ENCODE measurements around the gene WDR6.
A peak's percentile ranks its signal among the peaks of the same experiment; 100 is the strongest.

Gene WDR6

DNA sequence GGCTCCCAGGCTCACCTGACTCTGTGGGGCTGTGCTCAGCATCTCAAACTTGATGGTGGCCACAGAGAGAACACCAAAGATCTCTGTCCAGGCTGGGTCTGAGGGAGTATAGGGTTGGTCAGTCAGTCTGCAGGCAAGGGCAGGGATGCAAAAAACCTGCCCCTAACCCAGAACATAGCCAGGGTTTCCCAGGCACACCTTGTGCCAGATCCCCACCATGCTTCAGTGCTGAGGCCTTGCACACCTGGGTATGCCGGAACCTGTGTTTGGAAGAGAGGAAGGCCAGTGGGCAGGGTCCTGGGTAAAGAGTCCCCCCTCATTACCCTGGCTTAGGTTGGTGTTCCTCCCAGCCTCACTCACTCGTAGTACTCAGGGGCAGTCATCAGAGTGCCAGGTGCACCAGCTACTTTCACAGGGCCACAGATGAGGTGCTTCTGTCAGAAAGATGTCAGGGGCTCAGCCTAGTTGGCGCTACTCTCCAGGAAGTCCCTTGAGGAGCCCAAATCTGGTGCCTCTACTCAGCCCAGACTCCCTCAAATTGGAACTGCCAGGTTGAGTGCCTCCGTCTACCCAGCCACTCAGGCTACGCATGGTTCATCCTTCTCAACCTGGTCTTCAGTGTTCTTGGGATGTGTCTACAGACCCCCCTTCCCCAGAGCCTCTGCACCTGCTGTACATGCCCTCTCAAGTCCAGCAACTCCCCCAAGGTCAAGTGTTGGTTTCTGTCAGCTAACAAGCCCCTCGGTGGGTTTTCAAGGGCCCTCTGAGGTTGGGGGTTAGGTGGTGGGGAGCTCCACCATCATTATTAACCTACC, 9.4 kb downstream of the WDR6 start:
- no peak for ATAC-seq (ENCODE audit: insufficient read depth, low read depth)
- Histone ChIP-seq H3K9ac (ENCODE audit: low read depth, low read length) (no peak overlapping the region), H3K4me3 (ENCODE audit: low read depth in 1 of 2, low read length in 2 of 2) (peak overlapping the region in 1 of 2 experiments; percentile 94; a peak in 1 of 4 replicates), H4K20me1 (ENCODE audit: insufficient read depth, low read length) (peaks cover 59% of the 10 kb centered on the region), H3K79me2 (ENCODE audit: insufficient read depth, low read length) (peaks cover 44% of the 10 kb centered on the region), H3K27me3 (ENCODE audit: insufficient read depth, low read length, poor library complexity) (no peaks in the 10 kb centered on the region), H3K4me2 (ENCODE audit: insufficient read depth, low read length) (peak overlapping the region; percentile 95; the same call in 1 of the 2 replicates), H2AFZ (ENCODE audit: low read depth, low read length) (no peak overlapping the region), H3K9me3 (ENCODE audit: insufficient read depth, low read length, severe bottlenecking) (no peaks in the 10 kb centered on the region), H3K36me3 (ENCODE audit: insufficient read depth, low read length) (peaks cover 52% of the 10 kb centered on the region), H3K4me1 (ENCODE audit: insufficient read depth, low read length) (peaks cover 37% of the 10 kb centered on the region), H3K27ac (ENCODE audit: low read length) (no peak overlapping the region)
- DNase-seq: no peak
- TF ChIP-seq, protein P1, sequence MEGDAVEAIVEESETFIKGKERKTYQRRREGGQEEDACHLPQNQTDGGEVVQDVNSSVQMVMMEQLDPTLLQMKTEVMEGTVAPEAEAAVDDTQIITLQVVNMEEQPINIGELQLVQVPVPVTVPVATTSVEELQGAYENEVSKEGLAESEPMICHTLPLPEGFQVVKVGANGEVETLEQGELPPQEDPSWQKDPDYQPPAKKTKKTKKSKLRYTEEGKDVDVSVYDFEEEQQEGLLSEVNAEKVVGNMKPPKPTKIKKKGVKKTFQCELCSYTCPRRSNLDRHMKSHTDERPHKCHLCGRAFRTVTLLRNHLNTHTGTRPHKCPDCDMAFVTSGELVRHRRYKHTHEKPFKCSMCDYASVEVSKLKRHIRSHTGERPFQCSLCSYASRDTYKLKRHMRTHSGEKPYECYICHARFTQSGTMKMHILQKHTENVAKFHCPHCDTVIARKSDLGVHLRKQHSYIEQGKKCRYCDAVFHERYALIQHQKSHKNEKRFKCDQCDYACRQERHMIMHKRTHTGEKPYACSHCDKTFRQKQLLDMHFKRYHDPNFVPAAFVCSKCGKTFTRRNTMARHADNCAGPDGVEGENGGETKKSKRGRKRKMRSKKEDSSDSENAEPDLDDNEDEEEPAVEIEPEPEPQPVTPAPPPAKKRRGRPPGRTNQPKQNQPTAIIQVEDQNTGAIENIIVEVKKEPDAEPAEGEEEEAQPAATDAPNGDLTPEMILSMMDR (IDR thresholded peaks at IDR 0.05; ENCODE audit: borderline replicate concordance, extremely low read depth, low read length, poor library complexity, severe bottlenecking): no peak
- no peak for TF ChIP-seq EZH2 (IDR thresholded peaks at IDR 0.05; ENCODE audit: borderline replicate concordance, low read depth, low read length, severe bottlenecking)

DNA sequence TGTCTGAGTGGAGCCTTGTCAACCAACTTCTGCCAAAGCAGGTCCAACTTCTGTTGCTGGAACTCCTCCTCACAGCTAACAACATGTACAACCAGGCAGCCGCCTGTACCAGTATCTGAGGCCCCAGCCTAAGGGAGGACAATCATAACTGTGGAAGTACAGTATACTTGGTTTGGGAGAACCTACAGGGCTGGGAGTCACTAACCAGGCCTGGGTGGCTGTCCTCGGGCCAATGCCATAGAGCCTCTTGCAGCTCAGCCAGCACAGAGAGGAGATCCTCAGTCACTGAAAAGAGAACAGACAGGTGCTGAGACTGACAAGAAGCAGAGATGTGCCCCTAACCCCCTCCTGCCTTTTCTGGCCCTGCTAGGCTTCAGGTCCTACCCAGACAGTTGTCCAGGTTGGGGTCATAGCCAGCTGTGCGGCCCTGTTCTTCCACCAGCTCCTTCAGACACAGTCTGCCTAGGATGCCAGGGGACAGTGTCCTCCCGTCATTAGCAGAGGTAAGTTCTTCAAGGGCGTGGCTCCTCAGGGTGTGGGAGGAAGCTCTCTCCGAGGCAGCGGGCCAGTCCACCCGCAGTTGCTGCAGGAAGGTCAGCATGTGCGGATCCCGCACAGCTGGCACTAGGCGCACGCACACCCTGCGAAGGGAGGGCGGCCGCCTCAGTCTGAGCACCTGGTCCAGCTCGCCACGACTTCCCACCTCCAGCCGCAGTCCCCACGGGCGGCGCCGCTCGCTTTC, 10.2 kb downstream of the WDR6 start:
- no peak for TF ChIP-seq EZH2 (IDR thresholded peaks at IDR 0.05; ENCODE audit: borderline replicate concordance, low read depth, low read length, severe bottlenecking)
- TF ChIP-seq, protein P1 (IDR thresholded peaks at IDR 0.05; ENCODE audit: borderline replicate concordance, extremely low read depth, low read length, poor library complexity, severe bottlenecking): no peak
- peaks cover 41% of the 10 kb centered on the region for H3K79me2 ChIP-seq (ENCODE audit: insufficient read depth, low read length)
- DNase-seq: no peak
- peaks cover 48% of the 10 kb centered on the region for H3K36me3 ChIP-seq (ENCODE audit: insufficient read depth, low read length)
- H2AFZ ChIP-seq (ENCODE audit: low read depth, low read length): peak overlapping the region; percentile 73; the same call in 1 of the 2 replicates
- peak overlapping the region; percentile 95 for H3K4me2 ChIP-seq (ENCODE audit: insufficient read depth, low read length)
- H3K4me1 ChIP-seq (ENCODE audit: insufficient read depth, low read length): peaks cover 38% of the 10 kb centered on the region
- H4K20me1 ChIP-seq (ENCODE audit: insufficient read depth, low read length): peaks cover 53% of the 10 kb centered on the region
- peak overlapping the region; percentile 64 for H3K9ac ChIP-seq (ENCODE audit: low read depth, low read length)
- no peak for ATAC-seq (ENCODE audit: insufficient read depth, low read depth)
- H3K27ac ChIP-seq (ENCODE audit: low read length): no peak overlapping the region
- no peaks in the 10 kb centered on the region for H3K27me3 ChIP-seq (ENCODE audit: insufficient read depth, low read length, poor library complexity)
- H3K4me3 ChIP-seq (ENCODE audit: low read depth in 1 of 2, low read length in 2 of 2): peak overlapping the region; percentile 56 to 94; a peak in 3 of 4 replicates
- no peaks in the 10 kb centered on the region for H3K9me3 ChIP-seq (ENCODE audit: insufficient read depth, low read length, severe bottlenecking)

DNA sequence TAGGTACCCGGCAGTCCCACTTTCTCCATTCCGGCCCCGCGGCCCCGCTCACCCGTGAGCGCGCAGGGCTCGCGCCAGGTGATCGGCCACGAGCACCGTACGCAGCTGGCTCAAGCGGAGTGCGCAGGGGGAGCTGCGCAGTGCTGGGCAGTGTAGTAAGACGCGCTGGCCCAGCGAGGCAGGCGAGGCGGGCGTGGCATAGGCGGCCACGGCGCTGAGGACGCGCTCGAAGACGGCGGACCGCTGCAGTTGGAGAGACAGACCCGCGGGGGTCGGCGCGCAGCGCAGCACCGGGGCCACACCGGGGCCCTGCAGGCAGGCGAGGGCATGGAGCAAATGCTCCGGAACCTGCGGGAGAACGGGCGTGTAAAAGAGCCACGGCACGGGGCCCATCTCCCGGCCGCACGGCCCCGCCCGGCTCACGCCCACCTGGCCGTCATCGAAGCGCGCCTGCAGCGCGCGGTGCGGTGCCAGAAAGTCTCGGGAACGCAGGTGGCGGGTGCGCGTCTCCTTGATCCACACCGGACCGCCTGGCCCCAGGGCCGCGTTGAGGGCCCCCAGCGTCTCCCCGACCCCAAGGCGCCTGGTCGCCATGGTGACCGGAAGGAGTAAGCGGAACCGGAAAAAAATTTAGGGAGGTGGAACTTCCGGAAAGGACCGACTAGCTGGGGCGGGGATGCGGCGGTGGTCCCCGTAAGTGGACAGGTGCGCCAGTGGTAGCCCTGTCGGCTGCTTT, 10.9 kb downstream of the WDR6 start, which contains the start of gene DALRD3:
Gene DALRD3 (minus strand): TSS at position 610 of the 736 bp plus-strand sequence. CDS start 16 bp downstream, at position 594.
- Histone ChIP-seq H3K4me1 (ENCODE audit: insufficient read depth, low read length) (peaks cover 45% of the 10 kb centered on the region), H2AFZ (ENCODE audit: low read depth, low read length) (peak within 1 kb of the TSS; percentile 73), H4K20me1 (ENCODE audit: insufficient read depth, low read length) (peaks cover 49% of the 10 kb centered on the region), H3K9ac (ENCODE audit: low read depth, low read length) (peak within 1 kb of the TSS; percentile 96), H3K27ac (ENCODE audit: low read length) (peak within 1 kb of the TSS; percentile 64), H3K36me3 (ENCODE audit: insufficient read depth, low read length) (peaks cover 48% of the 10 kb centered on the region), H3K27me3 (ENCODE audit: insufficient read depth, low read length, poor library complexity) (no peaks in the 10 kb centered on the region), H3K4me3 (ENCODE audit: low read depth in 1 of 2, low read length in 2 of 2) (peak within 1 kb of the TSS; percentile 56 to 94), H3K4me2 (ENCODE audit: insufficient read depth, low read length) (peak within 1 kb of the TSS; percentile 95), H3K9me3 (ENCODE audit: insufficient read depth, low read length, severe bottlenecking) (no peaks in the 10 kb centered on the region), H3K79me2 (ENCODE audit: insufficient read depth, low read length) (peaks cover 41% of the 10 kb centered on the region)
- TF ChIP-seq, protein P1 (IDR thresholded peaks at IDR 0.05; ENCODE audit: borderline replicate concordance, extremely low read depth, low read length, poor library complexity, severe bottlenecking): no peak
- TF ChIP-seq EZH2 (IDR thresholded peaks at IDR 0.05; ENCODE audit: borderline replicate concordance, low read depth, low read length, severe bottlenecking): no peak
- ATAC-seq (ENCODE audit: insufficient read depth, low read depth) (peak; percentile 7), DNase-seq (peak; percentile 65)
